K562 (cell line): ENCODE measurements around the gene PAIP1. TPM values are rescaled to one million over a fixed set of nuclear protein-coding genes. Genes with fewer than 3 reads are reported as not detected.

Source experiments
- ZBTB33 ChIP-seq: sonication (generic); formaldehyde crosslinking; IDR thresholded peaks from 2 replicates; pipeline ENCODE4 v1.8.1; 2023; ENCODE audit warnings: mild to moderate bottlenecking, missing genetic modification reagents
- ZHX1 ChIP-seq: fragments of 150-350 bp; conservative IDR thresholded peaks from 2 replicates; pipeline ENCODE4 v1.6.1; 2014; ENCODE audit warnings: low read length
- ZNF512 ChIP-seq: IDR thresholded peaks from 2 replicates; pipeline ENCODE4 v1.6.1; 2016; ENCODE audit warnings: missing genetic modification characterization, missing compliant biosample characterization
- polyA plus RNA-seq, 8 experiments: library from polyadenylated mRNA; depleted of rRNA in 4 of 8; stranded (reverse) in 5 of 8; unstranded in 3 of 8; fragments of >200 nt; fragmentation: Nextera tagmentation in 2 of 8; fragmentation: Illumina TruSeq in 1 of 8; extraction: Ambion mirVana in 2 of 8; extraction: Trizol in 1 of 8; gene quantifications; 2 replicates each; pipeline versions ENCODE4 v1.2.1 to v1.2.3, GENCODE V29; 2011 to 2014; ENCODE audit warnings: inconsistent platforms in 1 of 8, missing spikeins in 1 of 8
- total RNA-seq, 7 experiments: library from RNA; depleted of rRNA in 6 of 7; stranded (reverse); fragments of >200 nt in 6 of 7; fragmentation: Illumina TruSeq in 2 of 7; extraction: Trizol in 2 of 7; gene quantifications; 2 replicates each; pipeline versions ENCODE4 v1.2.1 to v1.2.3, GENCODE V29; 2011 to 2021; ENCODE audit warnings: low replicate concordance in 1 of 7
- TF ChIP-seq, protein P1 (sequence below): IDR thresholded peaks from 3 replicates; pipeline ENCODE4 v1.6.1; 2011; ENCODE audit warnings: borderline replicate concordance, mild to moderate bottlenecking; ENCODE audit not compliant: insufficient read length, insufficient read depth

Gene PAIP1
- total and polyA plus RNA-seq, 9 of the 15 experiments (the other 6 are each of a cell fraction or from before 2014, with no cell fraction given): 51.7 to 181 (median 102) TPM

GRCh38 chr5:43520615-43521014 lies 36.3 kb downstream of the PAIP1 start (continued):
- TF ChIP-seq ZHX1: no peak
- TF ChIP-seq, protein P1, sequence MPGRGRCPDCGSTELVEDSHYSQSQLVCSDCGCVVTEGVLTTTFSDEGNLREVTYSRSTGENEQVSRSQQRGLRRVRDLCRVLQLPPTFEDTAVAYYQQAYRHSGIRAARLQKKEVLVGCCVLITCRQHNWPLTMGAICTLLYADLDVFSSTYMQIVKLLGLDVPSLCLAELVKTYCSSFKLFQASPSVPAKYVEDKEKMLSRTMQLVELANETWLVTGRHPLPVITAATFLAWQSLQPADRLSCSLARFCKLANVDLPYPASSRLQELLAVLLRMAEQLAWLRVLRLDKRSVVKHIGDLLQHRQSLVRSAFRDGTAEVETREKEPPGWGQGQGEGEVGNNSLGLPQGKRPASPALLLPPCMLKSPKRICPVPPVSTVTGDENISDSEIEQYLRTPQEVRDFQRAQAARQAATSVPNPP: no peak
- no peak for TF ChIP-seq ZNF512 (tag)
- no peak for TF ChIP-seq ZBTB33 (CRISPR knock-in tag)
